TTC549 (cell line): ENCODE measurements around the gene TMEM114.

Experiments used
- FAIRE-seq: peaks from 2 replicates; lab custom pipeline; 2012; peaks lifted over from hg19 to GRCh38; lab: Jason Lieb, UNC

The TMEM114 gene

GRCh38 chr16:8548166-8548565 lies 42.1 kb downstream of the TMEM114 start:
- FAIRE-seq: no peak

- no peak for FAIRE-seq
Measured at GRCh38 chr16:8547762-8548161, 42.5 kb downstream of the TMEM114 start.

- FAIRE-seq: no peak
Measured at GRCh38 chr16:8544406-8544805, 45.9 kb downstream of the TMEM114 start.

- no peak for FAIRE-seq
Measured at GRCh38 chr16:8543258-8543657, 47.1 kb downstream of the TMEM114 start.

GRCh38 chr16:8542393-8542792 lies 47.9 kb downstream of the TMEM114 start:
- FAIRE-seq: no peak

GRCh38 chr16:8541868-8542267 lies 48.4 kb downstream of the TMEM114 start:
- FAIRE-seq: no peak

- no peak for FAIRE-seq
Measured at GRCh38 chr16:8537691-8538342, 52.5 kb downstream of the TMEM114 start.

GRCh38 chr16:8533509-8533908 lies 56.8 kb downstream of the TMEM114 start:
- FAIRE-seq: no peak

- no peak for FAIRE-seq
Measured at GRCh38 chr16:8530752-8531384, 59.4 kb downstream of the TMEM114 start.

- no peak for FAIRE-seq
Measured at GRCh38 chr16:8528471-8528870, 61.8 kb downstream of the TMEM114 start.

- no peak for FAIRE-seq
Measured at GRCh38 chr16:8523932-8524331, 66.4 kb downstream of the TMEM114 start.

GRCh38 chr16:8522757-8523156 lies 67.6 kb downstream of the TMEM114 start:
- no peak for FAIRE-seq

- no peak for FAIRE-seq
Measured at GRCh38 chr16:8519643-8520042, 70.7 kb downstream of the TMEM114 start.
